Measurements from ENCODE around the gene HJURP.

HJURP gene

GRCh38 chr2:233858331-233858730, 4.0 kb upstream of the HJURP start:
- no peaks in the 10 kb centered on the region for H3K4me1 ChIP-seq (ENCODE audit: control insufficient read depth, insufficient read depth, low read length)
- H3K4me3 ChIP-seq (ENCODE audit: low read length) = no peak overlapping the region
- H3K27me3 ChIP-seq (ENCODE audit: control insufficient read depth, insufficient read depth, low read length) = no peaks in the 10 kb centered on the region
- H3K9me3 ChIP-seq (ENCODE audit: control insufficient read depth, low read length) = no peaks in the 10 kb centered on the region
- no peaks in the 10 kb centered on the region for H3K36me3 ChIP-seq (ENCODE audit: control insufficient read depth, insufficient read depth, low read length)
- H3K9ac ChIP-seq (ENCODE audit: low read length) = no peak overlapping the region

GRCh38 chr2:233857511-233858141, 3.3 kb upstream of the HJURP start:
- no peaks in the 10 kb centered on the region for H3K4me1 ChIP-seq (ENCODE audit: control insufficient read depth, insufficient read depth, low read length)
- no peaks in the 10 kb centered on the region for H3K36me3 ChIP-seq (ENCODE audit: control insufficient read depth, insufficient read depth, low read length)
- H3K9ac ChIP-seq (ENCODE audit: low read length) = no peak overlapping the region
- no peaks in the 10 kb centered on the region for H3K9me3 ChIP-seq (ENCODE audit: control insufficient read depth, low read length)
- H3K4me3 ChIP-seq (ENCODE audit: low read length) = no peak overlapping the region
- no peaks in the 10 kb centered on the region for H3K27me3 ChIP-seq (ENCODE audit: control insufficient read depth, insufficient read depth, low read length)

- H3K27me3 ChIP-seq (ENCODE audit: control insufficient read depth, insufficient read depth, low read length) = no peaks in the 10 kb centered on the region
- no peaks in the 10 kb centered on the region for H3K9me3 ChIP-seq (ENCODE audit: control insufficient read depth, low read length)
- no peaks in the 10 kb centered on the region for H3K36me3 ChIP-seq (ENCODE audit: control insufficient read depth, insufficient read depth, low read length)
- no peaks in the 10 kb centered on the region for H3K4me1 ChIP-seq (ENCODE audit: control insufficient read depth, insufficient read depth, low read length)
- no peak overlapping the region for H3K4me3 ChIP-seq (ENCODE audit: low read length)
- no peak overlapping the region for H3K9ac ChIP-seq (ENCODE audit: low read length)
These were observed 1.8 kb upstream of the HJURP start for GRCh38 chr2:233856184-233856583.

GRCh38 chr2:233855345-233855744, 1.0 kb upstream of the HJURP start:
- Histone ChIP-seq H3K4me1 (ENCODE audit: control insufficient read depth, insufficient read depth, low read length) (no peaks in the 10 kb centered on the region), H3K27me3 (ENCODE audit: control insufficient read depth, insufficient read depth, low read length) (no peaks in the 10 kb centered on the region), H3K9me3 (ENCODE audit: control insufficient read depth, low read length) (no peaks in the 10 kb centered on the region), H3K9ac (ENCODE audit: low read length) (no peak overlapping the region), H3K4me3 (ENCODE audit: low read length) (no peak overlapping the region), H3K36me3 (ENCODE audit: control insufficient read depth, insufficient read depth, low read length) (no peaks in the 10 kb centered on the region)

- Histone ChIP-seq H3K4me3 (ENCODE audit: low read length) (peak overlapping the region; percentile 51), H3K4me1 (ENCODE audit: control insufficient read depth, insufficient read depth, low read length) (no peaks in the 10 kb centered on the region), H3K9ac (ENCODE audit: low read length) (peak overlapping the region; percentile 50), H3K36me3 (ENCODE audit: control insufficient read depth, insufficient read depth, low read length) (no peaks in the 10 kb centered on the region), H3K9me3 (ENCODE audit: control insufficient read depth, low read length) (no peaks in the 10 kb centered on the region), H3K27me3 (ENCODE audit: control insufficient read depth, insufficient read depth, low read length) (no peaks in the 10 kb centered on the region)
These were observed 473 bp downstream of the HJURP start for GRCh38 chr2:233853883-233854240.

- H3K4me3 ChIP-seq (ENCODE audit: low read length) = no peak overlapping the region
- H3K9ac ChIP-seq (ENCODE audit: low read length) = no peak overlapping the region
- no peaks in the 10 kb centered on the region for H3K4me1 ChIP-seq (ENCODE audit: control insufficient read depth, insufficient read depth, low read length)
- no peaks in the 10 kb centered on the region for H3K27me3 ChIP-seq (ENCODE audit: control insufficient read depth, insufficient read depth, low read length)
- no peaks in the 10 kb centered on the region for H3K9me3 ChIP-seq (ENCODE audit: control insufficient read depth, low read length)
- no peaks in the 10 kb centered on the region for H3K36me3 ChIP-seq (ENCODE audit: control insufficient read depth, insufficient read depth, low read length)
These were observed 982 bp downstream of the HJURP start for GRCh38 chr2:233853353-233853752.

- no peak overlapping the region for H3K9ac ChIP-seq (ENCODE audit: low read length)
- H3K4me1 ChIP-seq (ENCODE audit: control insufficient read depth, insufficient read depth, low read length) = no peaks in the 10 kb centered on the region
- no peaks in the 10 kb centered on the region for H3K9me3 ChIP-seq (ENCODE audit: control insufficient read depth, low read length)
- H3K4me3 ChIP-seq (ENCODE audit: low read length) = no peak overlapping the region
- no peaks in the 10 kb centered on the region for H3K36me3 ChIP-seq (ENCODE audit: control insufficient read depth, insufficient read depth, low read length)
- H3K27me3 ChIP-seq (ENCODE audit: control insufficient read depth, insufficient read depth, low read length) = no peaks in the 10 kb centered on the region
These were observed 2.3 kb downstream of the HJURP start for GRCh38 chr2:233852056-233852455.

- H3K36me3 ChIP-seq (ENCODE audit: control insufficient read depth, insufficient read depth, low read length) = no peaks in the 10 kb centered on the region
- H3K27me3 ChIP-seq (ENCODE audit: control insufficient read depth, insufficient read depth, low read length) = no peaks in the 10 kb centered on the region
- no peaks in the 10 kb centered on the region for H3K4me1 ChIP-seq (ENCODE audit: control insufficient read depth, insufficient read depth, low read length)
- H3K9me3 ChIP-seq (ENCODE audit: control insufficient read depth, low read length) = no peaks in the 10 kb centered on the region
- H3K9ac ChIP-seq (ENCODE audit: low read length) = no peak overlapping the region
- no peak overlapping the region for H3K4me3 ChIP-seq (ENCODE audit: low read length)
These were observed 3.2 kb downstream of the HJURP start for GRCh38 chr2:233851169-233851568.

- Histone ChIP-seq H3K9ac (ENCODE audit: low read length) (no peak overlapping the region), H3K9me3 (ENCODE audit: control insufficient read depth, low read length) (no peaks in the 10 kb centered on the region), H3K36me3 (ENCODE audit: control insufficient read depth, insufficient read depth, low read length) (no peaks in the 10 kb centered on the region)
These were observed 3.6 kb downstream of the HJURP start for GRCh38 chr2:233850745-233851144.

GRCh38 chr2:233849607-233850271, 4.6 kb downstream of the HJURP start:
- no peak overlapping the region for H3K4me3 ChIP-seq (ENCODE audit: low read length)

More at GRCh38 chr2:233850745-233851144, 3.6 kb downstream of the HJURP start:
- Histone ChIP-seq H3K4me1 (ENCODE audit: control insufficient read depth, insufficient read depth, low read length) (no peaks in the 10 kb centered on the region), H3K27me3 (ENCODE audit: control insufficient read depth, insufficient read depth, low read length) (no peaks in the 10 kb centered on the region), H3K4me3 (ENCODE audit: low read length) (no peak overlapping the region)

GRCh38 chr2:233848276-233848675, 6.1 kb downstream of the HJURP start:
- no peak overlapping the region for H3K4me3 ChIP-seq (ENCODE audit: low read length)
- no peak overlapping the region for H3K9ac ChIP-seq (ENCODE audit: low read length)
- no peaks in the 10 kb centered on the region for H3K27me3 ChIP-seq (ENCODE audit: control insufficient read depth, insufficient read depth, low read length)
- H3K36me3 ChIP-seq (ENCODE audit: control insufficient read depth, insufficient read depth, low read length) = no peaks in the 10 kb centered on the region
- H3K4me1 ChIP-seq (ENCODE audit: control insufficient read depth, insufficient read depth, low read length) = no peaks in the 10 kb centered on the region
- H3K9me3 ChIP-seq (ENCODE audit: control insufficient read depth, low read length) = no peaks in the 10 kb centered on the region

More at GRCh38 chr2:233849607-233850271, 4.6 kb downstream of the HJURP start:
- no peaks in the 10 kb centered on the region for H3K27me3 ChIP-seq (ENCODE audit: control insufficient read depth, insufficient read depth, low read length)
- no peaks in the 10 kb centered on the region for H3K4me1 ChIP-seq (ENCODE audit: control insufficient read depth, insufficient read depth, low read length)
- no peak overlapping the region for H3K9ac ChIP-seq (ENCODE audit: low read length)
- H3K36me3 ChIP-seq (ENCODE audit: control insufficient read depth, insufficient read depth, low read length) = no peaks in the 10 kb centered on the region
- H3K9me3 ChIP-seq (ENCODE audit: control insufficient read depth, low read length) = no peaks in the 10 kb centered on the region

GRCh38 chr2:233847248-233847898, 7.0 kb downstream of the HJURP start:
- H3K9ac ChIP-seq (ENCODE audit: low read length) = no peak overlapping the region
- no peaks in the 10 kb centered on the region for H3K36me3 ChIP-seq (ENCODE audit: control insufficient read depth, insufficient read depth, low read length)
- no peaks in the 10 kb centered on the region for H3K27me3 ChIP-seq (ENCODE audit: control insufficient read depth, insufficient read depth, low read length)
- H3K4me1 ChIP-seq (ENCODE audit: control insufficient read depth, insufficient read depth, low read length) = no peaks in the 10 kb centered on the region
- no peaks in the 10 kb centered on the region for H3K9me3 ChIP-seq (ENCODE audit: control insufficient read depth, low read length)
- no peak overlapping the region for H3K4me3 ChIP-seq (ENCODE audit: low read length)
